GM21528 (cell line): ENCODE results near the gene UBE2H.
A peak's percentile ranks its signal among the peaks of the same experiment; 100 is the strongest.
"Not testable (repeated sequence)": the region's sequence is repeated elsewhere in the genome, so short reads cannot be mapped to it uniquely, and the experiment has no call there.

ENCODE experiments used
- ATAC-seq: cut with Tn5 transposase; IDR thresholded peaks from one replicate; pipeline ENCODE4 v1.9.1; 2021; ENCODE audit warnings: mild to moderate bottlenecking, moderate library complexity; ENCODE audit not compliant: unreplicated experiment, low FRiP score

Gene UBE2H

DNA sequence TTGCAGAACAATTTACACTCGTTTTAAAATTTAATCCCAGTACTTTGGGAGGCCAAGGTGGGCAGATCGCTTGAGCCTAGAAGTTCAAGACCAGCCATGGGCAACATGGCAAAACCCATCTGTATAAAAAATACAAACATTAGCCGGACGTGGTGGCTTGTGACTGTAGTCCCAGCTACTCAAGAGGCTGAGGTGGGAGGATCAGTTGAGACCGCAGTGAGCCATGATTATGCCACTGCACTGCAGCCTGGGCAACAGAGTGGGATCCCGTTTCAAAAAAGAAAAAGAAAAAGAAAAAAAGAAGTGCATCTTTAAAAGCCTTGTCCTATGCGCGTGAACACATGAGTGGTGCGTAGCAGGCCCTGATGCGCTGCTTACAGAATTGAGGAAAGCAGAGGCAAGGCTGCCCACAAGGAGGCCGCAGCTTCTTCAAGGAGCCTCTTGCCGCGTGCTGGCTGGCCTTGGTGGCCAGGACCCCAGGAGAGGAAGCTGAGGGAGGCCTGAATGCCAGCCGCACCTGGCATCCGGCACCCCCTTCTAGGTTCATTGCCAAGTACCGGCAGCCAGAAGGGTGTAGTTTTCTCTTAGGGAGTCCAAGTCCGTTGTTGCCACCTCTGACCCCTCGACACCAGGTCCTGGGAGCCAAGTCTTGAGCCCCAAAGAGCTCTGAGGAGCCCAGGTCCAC is 124.5 kb downstream of the UBE2H start:
- no peak for ATAC-seq

GRCh38 chr7:129827467-129827990 is 125.2 kb downstream of the UBE2H start:
- ATAC-seq = no peak

GRCh38 chr7:129826895-129827294 is 125.9 kb downstream of the UBE2H start:
- ATAC-seq = not testable (repeated sequence)

GRCh38 chr7:129825209-129825970 is 127.4 kb downstream of the UBE2H start:
- ATAC-seq = peak; percentile 59

DNA sequence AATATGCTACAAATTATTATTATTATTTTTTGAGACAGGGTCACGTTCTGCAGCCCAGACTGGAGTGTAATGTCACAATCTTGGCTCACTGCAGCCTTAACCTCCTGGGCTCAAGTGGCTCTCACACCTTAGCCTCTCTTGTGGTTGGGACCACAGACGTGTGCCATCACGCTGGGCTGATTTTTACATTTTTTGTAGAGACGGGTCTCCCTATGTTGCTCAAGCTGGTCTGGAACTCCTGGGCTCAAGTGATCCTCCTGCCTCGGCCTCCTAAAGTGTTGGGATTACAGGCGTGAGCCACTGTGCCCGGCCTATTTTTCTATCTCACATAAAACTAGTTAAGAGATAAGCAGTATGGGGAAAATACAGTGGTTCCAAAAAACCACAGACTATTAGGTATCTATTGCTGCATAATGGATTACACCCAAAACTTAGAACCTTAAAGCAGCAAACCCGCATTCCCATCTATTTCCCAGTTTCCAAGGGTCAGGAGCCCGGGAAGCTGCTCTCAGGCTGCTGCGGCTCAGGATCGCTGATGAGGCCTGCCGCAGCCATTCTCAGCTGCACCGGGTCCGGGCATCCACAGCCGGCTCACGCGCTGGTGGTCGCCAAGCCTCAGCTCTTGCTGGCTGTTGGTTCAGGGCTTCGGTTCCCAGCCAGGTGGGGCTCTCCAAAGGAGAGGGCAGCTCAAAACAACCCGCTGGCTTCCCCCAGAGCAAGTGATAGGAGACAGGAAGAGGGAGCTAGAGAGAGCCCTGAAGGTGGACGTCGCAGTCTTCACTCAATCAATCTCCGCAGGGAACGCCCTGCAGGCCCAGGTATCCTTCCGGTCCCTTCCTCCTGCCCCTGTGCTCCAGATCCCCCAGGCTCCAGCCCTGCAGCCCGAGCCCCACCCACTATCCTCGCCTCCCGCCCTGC is 128.2 kb downstream of the UBE2H start:
- ATAC-seq = peak; percentile 36

DNA sequence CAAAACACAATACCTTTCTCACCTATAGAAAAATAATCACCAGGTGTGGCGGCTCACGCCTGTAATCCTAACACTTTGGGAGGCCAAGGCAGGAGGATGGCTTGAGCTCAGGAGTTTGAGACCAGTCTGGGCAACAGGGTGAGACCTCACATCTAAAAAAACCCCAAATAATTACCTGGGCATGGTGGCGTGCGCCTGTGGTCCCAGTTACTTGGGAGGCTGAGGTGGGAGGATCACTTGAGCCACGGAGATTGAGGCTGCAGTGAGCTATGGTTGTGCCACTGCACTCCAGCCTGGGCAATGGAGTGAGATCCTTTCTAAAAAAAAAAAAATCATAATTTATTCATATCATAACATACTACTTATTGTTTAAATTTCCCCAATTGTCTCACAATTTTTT is 129.6 kb downstream of the UBE2H start:
- ATAC-seq = not testable (repeated sequence)

DNA sequence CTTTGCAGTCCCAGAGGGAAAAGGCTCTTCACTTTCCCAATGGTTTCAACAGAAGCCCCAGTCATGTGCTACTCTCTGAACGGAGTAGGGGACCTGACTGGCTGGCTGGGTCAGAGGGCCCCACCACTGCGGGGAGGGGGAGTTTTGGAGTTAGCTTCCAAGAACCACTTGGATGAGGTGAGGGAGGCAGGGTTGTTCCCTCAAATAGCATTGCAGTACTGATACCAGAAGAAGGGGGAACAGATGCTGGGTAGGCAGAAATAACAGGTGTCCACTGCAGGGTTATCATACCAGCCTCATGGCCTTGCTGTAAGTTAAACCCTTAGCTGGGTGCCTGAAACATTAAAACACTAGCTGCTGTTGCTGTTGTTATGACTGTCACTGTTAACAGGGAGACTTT is 131.3 kb downstream of the UBE2H start:
- no peak for ATAC-seq

GRCh38 chr7:129816742-129817141 is 136.0 kb downstream of the UBE2H start:
- ATAC-seq = no peak

GRCh38 chr7:129807863-129808262 is 144.9 kb downstream of the UBE2H start:
- ATAC-seq = no peak

DNA sequence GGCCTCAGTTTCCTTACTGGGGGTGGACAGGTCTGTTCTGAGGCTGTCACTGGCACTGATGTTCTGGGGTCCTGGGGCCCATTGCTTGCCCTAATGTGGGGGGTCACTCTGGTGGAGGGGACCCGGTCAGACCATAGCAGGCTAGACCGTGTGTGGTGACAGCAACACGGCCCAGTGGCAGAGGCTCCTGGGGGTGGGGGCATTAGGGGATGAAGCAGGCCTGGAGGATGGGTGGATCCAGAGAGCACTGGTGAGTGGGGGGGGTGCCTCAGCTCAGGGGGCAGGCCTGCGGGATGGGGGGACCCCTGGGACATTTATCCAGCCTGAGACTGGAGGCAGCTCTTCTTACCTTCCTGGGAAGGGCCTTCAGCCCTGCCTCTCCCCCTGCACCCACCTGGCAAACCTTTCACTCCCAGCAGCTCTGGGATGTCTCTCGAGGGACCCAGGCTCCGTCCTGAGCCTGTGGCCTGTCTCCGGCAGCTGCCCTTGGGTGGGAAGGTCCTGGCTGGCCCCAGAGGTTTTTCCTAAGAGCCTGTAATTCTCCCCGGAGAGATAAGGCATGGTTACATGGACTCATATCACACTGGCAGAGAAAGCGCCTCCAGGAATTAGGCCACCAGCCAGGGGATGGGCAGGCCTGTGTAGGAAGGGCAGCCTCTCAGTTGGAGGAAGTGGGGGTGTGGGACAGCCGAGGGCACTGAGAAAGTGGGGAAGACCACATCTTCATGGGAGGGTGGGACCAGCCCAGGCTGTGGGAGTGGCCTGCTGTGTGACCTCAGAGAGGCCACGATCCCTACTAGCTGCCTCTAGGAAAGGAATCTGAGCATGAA is 147.7 kb downstream of the UBE2H start:
- ATAC-seq = no peak

DNA sequence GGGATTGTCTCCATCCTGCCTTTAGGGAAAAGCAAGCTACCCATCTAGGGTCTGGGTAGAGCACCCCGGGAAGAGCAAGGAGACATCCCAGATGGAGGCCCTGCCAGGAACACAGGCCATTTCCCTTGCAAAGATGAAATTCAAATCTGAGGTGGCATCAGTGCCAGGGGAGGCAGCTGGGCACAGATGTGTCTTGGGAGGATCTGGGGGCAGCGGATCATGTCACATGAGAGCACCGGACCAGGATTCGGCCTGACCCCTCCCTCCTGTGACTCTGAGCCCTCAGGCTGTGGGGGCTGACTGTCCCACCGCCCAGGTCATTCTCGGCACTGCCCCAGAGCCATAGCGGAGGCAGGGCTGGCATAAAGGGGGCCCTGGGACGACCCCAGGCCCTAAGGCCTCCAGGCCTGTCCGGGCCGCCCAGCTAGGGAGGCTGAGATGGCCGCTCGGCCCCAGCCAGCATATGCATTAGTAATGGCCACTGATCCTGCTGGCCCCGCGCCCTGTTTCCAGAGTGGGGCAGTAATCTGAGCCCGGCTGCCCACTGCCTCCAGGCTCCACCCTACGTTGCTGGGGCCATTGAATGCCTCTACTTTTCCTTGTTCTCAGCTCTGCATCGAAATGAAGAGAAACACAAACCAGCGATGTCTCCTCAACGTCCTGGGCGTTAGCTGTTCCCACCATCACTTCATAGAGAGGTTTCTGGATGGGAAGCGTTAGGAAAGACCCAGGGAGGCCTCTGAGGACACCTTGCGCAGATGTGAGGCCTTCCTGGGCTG is 148.5 kb downstream of the UBE2H start:
- no peak for ATAC-seq

- ATAC-seq = no peak
Measured at GRCh38 chr7:129803546-129804081, 149.1 kb downstream of the UBE2H start.

DNA sequence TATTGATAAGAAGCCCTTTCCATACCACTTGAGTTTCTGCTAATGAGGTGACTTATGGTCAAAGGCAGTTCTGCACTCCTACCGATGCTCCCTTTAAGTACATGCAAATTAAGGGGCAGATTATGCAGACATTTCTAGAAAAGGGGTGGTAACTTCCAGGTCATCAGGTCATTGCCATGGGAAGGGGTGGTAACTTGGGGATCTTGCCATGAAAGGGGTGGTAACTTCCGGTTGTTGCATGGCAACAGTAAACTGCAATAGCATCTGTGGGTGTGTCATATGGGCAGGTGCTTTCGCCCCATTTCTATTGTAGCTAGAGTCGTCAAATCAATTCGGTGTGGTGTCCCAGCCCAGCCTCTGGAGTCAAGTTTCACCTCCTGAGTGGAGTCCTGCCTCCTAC is 150.9 kb downstream of the UBE2H start:
- no peak for ATAC-seq

DNA sequence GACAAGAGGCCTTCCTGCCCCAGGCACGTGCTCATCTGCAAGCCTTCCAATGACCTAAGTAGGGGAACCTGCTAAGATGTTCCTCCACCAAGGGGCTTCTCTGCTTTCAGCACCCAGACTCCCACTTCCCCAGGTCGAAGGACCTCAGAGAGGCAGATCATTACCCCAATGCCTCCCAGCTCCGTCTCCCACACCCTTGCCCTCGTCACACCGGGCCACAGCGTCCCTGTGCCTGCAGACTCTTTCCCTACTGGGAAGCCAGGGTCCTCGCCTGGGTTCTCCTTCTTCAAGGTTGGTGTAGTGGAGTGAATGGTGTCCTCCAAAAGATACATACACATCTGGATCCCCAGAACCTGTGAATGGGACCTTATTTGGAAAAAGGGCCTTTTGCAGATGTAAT is 151.9 kb downstream of the UBE2H start:
- no peak for ATAC-seq

- ATAC-seq = no peak
Measured at GRCh38 chr7:129799350-129799955, 153.3 kb downstream of the UBE2H start.

- no peak for ATAC-seq
Measured at GRCh38 chr7:129798616-129799349, 154.0 kb downstream of the UBE2H start.

DNA sequence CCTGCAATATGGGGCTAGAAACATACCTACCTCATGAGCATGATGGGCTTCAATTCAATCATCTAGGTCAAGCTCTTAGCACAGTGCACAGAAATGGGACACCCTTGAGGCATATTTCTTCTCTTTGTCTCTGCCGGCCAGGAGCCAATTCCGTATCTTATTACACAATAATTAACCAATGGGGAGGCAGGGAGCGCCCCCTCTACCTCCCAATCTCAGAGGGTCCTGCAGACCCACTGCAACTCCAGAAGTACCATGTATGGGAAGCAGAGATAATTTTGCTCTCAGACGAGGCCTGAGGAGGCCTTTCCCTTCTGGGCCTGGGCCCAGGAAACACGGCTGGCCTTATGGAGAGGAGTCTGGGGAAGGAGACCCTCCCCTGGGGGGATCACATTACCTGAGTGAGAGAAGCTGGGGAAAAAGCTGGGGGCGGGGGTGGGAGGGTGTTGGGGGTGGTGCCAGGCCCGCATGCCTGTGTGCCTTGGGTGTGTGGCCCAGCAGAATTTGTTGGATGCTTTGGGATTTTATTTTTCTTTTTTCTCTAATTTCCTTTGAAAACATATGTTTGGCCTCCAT is 155.5 kb downstream of the UBE2H start:
- ATAC-seq = no peak
